MM.1S (cell line): ENCODE measurements around the gene ACOD1.

Source experiments
- DNase-seq: peaks from one replicate; pipeline ENCODE4 v3.0.0-alpha.2; 2015
- H2AFZ ChIP-seq: fragments of 300-600 bp; sonication (generic); 2 replicates; pipeline ENCODE4 v1.6.0; 2016; ENCODE audit warnings: antibody characterized with exemption, low read length
- H3F3A ChIP-seq: fragments of 300-600 bp; sonication (generic); 2 replicates; pipeline ENCODE4 v1.6.1; 2016; ENCODE audit warnings: mild to moderate bottlenecking, antibody characterized with exemption, low read length, moderate library complexity, mixed read lengths; ENCODE audit not compliant: insufficient read depth
- H3K27ac ChIP-seq: fragments of 300-600 bp; sonication (generic); 2 replicates; pipeline ENCODE4 v1.5.1; 2016; ENCODE audit warnings: mild to moderate bottlenecking, low read length
- H3K27me3 ChIP-seq: fragments of 300-600 bp; sonication (generic); replicated peaks from 2 replicates; pipeline ENCODE4 v1.6.0; 2016; ENCODE audit warnings: low read length; ENCODE audit not compliant: insufficient read depth
- H3K36me3 ChIP-seq: fragments of 300-600 bp; sonication (generic); replicated peaks from 2 replicates; pipeline ENCODE4 v1.6.1; 2016; ENCODE audit warnings: mild to moderate bottlenecking, low read length, mixed read lengths; ENCODE audit not compliant: insufficient read depth
- H3K4me1 ChIP-seq: fragments of 300-600 bp; sonication (generic); 2 replicates; pipeline ENCODE4 v1.6.1; 2016; ENCODE audit warnings: low read length, mixed read lengths
- H3K4me2 ChIP-seq: fragments of 300-600 bp; sonication (generic); 2 replicates; pipeline ENCODE4 v1.6.0; 2016; ENCODE audit warnings: low read depth, low read length
- H3K4me3 ChIP-seq: fragments of 300-600 bp; sonication (generic); 2 replicates; pipeline ENCODE4 v1.5.1; 2016; ENCODE audit warnings: low read length, mixed read lengths
- H3K79me2 ChIP-seq: fragments of 300-600 bp; sonication (generic); 2 replicates; pipeline ENCODE4 v1.6.1; 2016; ENCODE audit warnings: mixed run types, low read length, mixed read lengths
- H3K9ac ChIP-seq: fragments of 300-600 bp; sonication (generic); 2 replicates; pipeline ENCODE4 v1.6.1; 2016; ENCODE audit warnings: low read length, mixed read lengths
- H3K9me2 ChIP-seq: fragments of 300-600 bp; sonication (generic); replicated peaks from 2 replicates; pipeline ENCODE4 v1.6.1; 2016; ENCODE audit warnings: mild to moderate bottlenecking, low read length, mixed read lengths; ENCODE audit not compliant: insufficient read depth
- H3K9me3 ChIP-seq: fragments of 300-600 bp; sonication (generic); replicated peaks from 2 replicates; pipeline ENCODE4 v1.6.1; 2016; ENCODE audit warnings: mild to moderate bottlenecking, low read length, mixed read lengths; ENCODE audit not compliant: insufficient read depth
- H4K20me1 ChIP-seq: fragments of 300-600 bp; sonication (generic); 2 replicates; pipeline ENCODE4 v1.6.1; 2016; ENCODE audit warnings: mild to moderate bottlenecking, low read length, moderate library complexity, mixed read lengths; ENCODE audit not compliant: insufficient read depth
- CTCF ChIP-seq: fragments of 300-600 bp; sonication (generic); IDR thresholded peaks from 2 replicates; pipeline ENCODE4 v1.5.1; 2016; ENCODE audit warnings: antibody characterized with exemption, low read length, mixed read lengths
- EZH2phosphoT487 ChIP-seq: fragments of 300-600 bp; sonication (generic); IDR thresholded peaks from 2 replicates; pipeline ENCODE4 v1.6.1; 2018; ENCODE audit warnings: antibody characterized with exemption, low read length

The ACOD1 gene

GRCh38 chr13:77002590-77003190, 54.4 kb downstream of the ACOD1 start:
- Histone ChIP-seq H3K9me3 (no peaks in the 10 kb centered on the region), H4K20me1 (no peaks in the 10 kb centered on the region), H3K4me1 (peaks cover 13% of the 10 kb centered on the region), H3K4me2 (no peak overlapping the region), H3K9ac (no peak overlapping the region), H3K4me3 (no peak overlapping the region), H3K27me3 (no peaks in the 10 kb centered on the region), H3K79me2 (peaks cover 20% of the 10 kb centered on the region), H3K36me3 (peaks cover 3% of the 10 kb centered on the region; the same call in 1 of the 2 replicates), H3K27ac (no peak overlapping the region), H3F3A (0 out of 2 replicates have a peak, but pooled peaks cover 9% of the 10 kb centered on the region), H2AFZ (no peak overlapping the region), H3K9me2 (no peaks in the 10 kb centered on the region)
- DNase-seq = no peak
- TF ChIP-seq CTCF (peak; percentile 68), EZH2phosphoT487 (no peak)
